A673 (cell line): ENCODE results near the gene ATG7.

ENCODE experiments used
- CTCF ChIP-seq: fragments of 300-800, 200-600 bp; sonication (generic); conservative IDR thresholded peaks from 2 replicates; pipeline ENCODE4 v1.5.1; 2017; ENCODE audit warnings: low read depth, mild to moderate bottlenecking, antibody characterized with exemption, low read length, moderate library complexity, mixed read lengths
- EZH2 ChIP-seq: fragments of 200-600 bp; sonication (generic); IDR thresholded peaks from 2 replicates; pipeline ENCODE4 v1.6.1; 2017; ENCODE audit warnings: borderline replicate concordance, low read depth, mild to moderate bottlenecking, mixed read lengths, antibody characterized with exemption, low read length; ENCODE audit not compliant: poor library complexity, severe bottlenecking

- no peak for TF ChIP-seq CTCF
- no peak for TF ChIP-seq EZH2
These were observed 333.2 kb downstream of the ATG7 start for GRCh38 chr3:11605398-11605797.
